NT2/D1 (cell line): ENCODE results near the gene CCDC78.

Source experiments
- DNase-seq: peaks from one replicate; pipeline ENCODE4 v3.0.0-alpha.2; 2011; ENCODE audit warnings: low read depth, low spot score
- H3K27me3 ChIP-seq: 2 replicates; pipeline ENCODE4 v1.6.0; 2011; ENCODE audit warnings: mild to moderate bottlenecking; ENCODE audit not compliant: insufficient read length, insufficient read depth
- H3K36me3 ChIP-seq: 2 replicates; pipeline ENCODE4 v1.6.1; 2011; ENCODE audit warnings: mild to moderate bottlenecking, low read length, mixed read lengths; ENCODE audit not compliant: insufficient read depth, insufficient read length
- H3K4me1 ChIP-seq: 2 replicates; pipeline ENCODE4 v1.5.1; 2011; ENCODE audit not compliant: insufficient read depth, insufficient read length
- H3K4me3 ChIP-seq: 2 replicates; pipeline ENCODE4 v1.5.1; 2011; ENCODE audit warnings: low read depth; ENCODE audit not compliant: insufficient read length
- H3K9ac ChIP-seq: 2 replicates; pipeline ENCODE4 v1.6.0; 2011; ENCODE audit warnings: low read depth; ENCODE audit not compliant: insufficient read length
- H3K9me3 ChIP-seq: 2 replicates; pipeline ENCODE4 v1.5.1; 2011; ENCODE audit warnings: mild to moderate bottlenecking, low read length; ENCODE audit not compliant: insufficient read depth
- SUZ12 ChIP-seq: IDR thresholded peaks from 2 replicates; pipeline ENCODE4 v1.6.1; 2011; ENCODE audit not compliant: insufficient read length, insufficient read depth; ENCODE audit errors: extremely low read depth
- YY1 ChIP-seq: IDR thresholded peaks from 2 replicates; pipeline ENCODE4 v1.6.1; 2011; ENCODE audit not compliant: insufficient read length, insufficient read depth
- ZNF274 ChIP-seq: IDR thresholded peaks from 2 replicates; pipeline ENCODE4 v1.6.1; 2011; ENCODE audit warnings: mild to moderate bottlenecking, low read depth, low read length

The CCDC78 gene

GRCh38 chr16:724188-725040, 1.8 kb downstream of the CCDC78 start:
- DNase-seq = no peak
- H3K9ac ChIP-seq = peak overlapping the region; percentile 32
- TF ChIP-seq SUZ12 (no peak), YY1 (no peak), ZNF274 (no peak)
- no peaks in the 10 kb centered on the region; the same call in 1 of the 2 replicates for H3K9me3 ChIP-seq
- peaks cover 6% of the 10 kb centered on the region for H3K27me3 ChIP-seq
- peaks cover 16% of the 10 kb centered on the region for H3K36me3 ChIP-seq
- no peak overlapping the region for H3K4me3 ChIP-seq
- H3K4me1 ChIP-seq = peaks cover 29% of the 10 kb centered on the region

- Histone ChIP-seq H3K27me3 (peaks cover 6% of the 10 kb centered on the region), H3K9me3 (no peaks in the 10 kb centered on the region; the same call in 1 of the 2 replicates), H3K9ac (no peak overlapping the region), H3K4me1 (peaks cover 34% of the 10 kb centered on the region), H3K4me3 (no peak overlapping the region), H3K36me3 (peaks cover 14% of the 10 kb centered on the region)
- TF ChIP-seq ZNF274 (no peak), SUZ12 (no peak), YY1 (no peak)
- no peak for DNase-seq
These were observed 2.5 kb downstream of the CCDC78 start for GRCh38 chr16:723695-724094.

DNA sequence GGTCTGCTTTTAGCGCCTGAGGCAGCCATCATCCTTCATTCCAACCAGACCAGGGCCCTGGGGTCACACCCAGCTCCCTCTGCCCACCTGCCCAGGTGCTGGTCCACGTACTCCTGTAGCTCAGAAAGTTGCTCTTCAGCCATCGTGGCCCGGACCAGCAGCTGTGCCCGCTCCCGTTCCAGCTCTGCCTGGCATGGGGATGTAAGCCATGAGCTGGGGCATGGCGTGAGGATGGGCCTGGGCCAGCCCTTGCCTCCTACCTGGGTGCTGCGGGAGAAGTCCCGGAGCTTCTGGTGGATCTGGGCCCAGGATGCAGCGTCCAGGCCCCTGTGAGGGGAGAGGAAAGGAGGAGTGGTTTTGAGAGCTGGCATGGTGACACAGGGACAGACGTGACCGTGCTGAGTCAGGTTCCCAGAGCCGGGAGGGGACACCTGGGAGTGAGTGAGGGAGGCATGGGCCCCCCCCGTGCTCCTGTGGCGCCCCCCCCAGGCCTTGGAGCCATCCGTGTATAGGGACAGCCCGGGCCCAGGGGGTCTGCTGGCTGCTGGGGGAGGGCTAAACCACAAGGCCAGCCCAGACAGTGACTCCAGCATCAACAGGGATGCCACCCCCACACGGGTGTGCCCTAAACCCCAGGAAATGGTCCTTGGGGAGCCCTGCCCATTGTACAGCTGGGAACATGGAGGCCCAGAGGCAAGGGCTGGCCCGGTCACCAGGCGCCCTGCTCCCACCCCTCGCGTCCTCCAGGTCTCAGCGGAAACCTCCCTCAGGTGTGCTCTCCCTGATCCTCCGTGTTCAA, 3.2 kb downstream of the CCDC78 start:
- H3K9me3 ChIP-seq = no peaks in the 10 kb centered on the region; the same call in 1 of the 2 replicates
- peaks cover 6% of the 10 kb centered on the region for H3K27me3 ChIP-seq
- H3K36me3 ChIP-seq = peaks cover 14% of the 10 kb centered on the region
- H3K4me1 ChIP-seq = peaks cover 38% of the 10 kb centered on the region
- no peak overlapping the region for H3K4me3 ChIP-seq
- TF ChIP-seq ZNF274 = no peak
- no peak for TF ChIP-seq YY1
- TF ChIP-seq SUZ12 = no peak
- no peak overlapping the region for H3K9ac ChIP-seq
- no peak for DNase-seq

- no peak for DNase-seq
- TF ChIP-seq SUZ12 = no peak
- no peak for TF ChIP-seq ZNF274
- no peak for TF ChIP-seq YY1
- Histone ChIP-seq H3K36me3 (peaks cover 14% of the 10 kb centered on the region), H3K4me3 (peak overlapping the region; percentile 88), H3K4me1 (peaks cover 46% of the 10 kb centered on the region), H3K27me3 (peaks cover 3% of the 10 kb centered on the region), H3K9ac (no peak overlapping the region), H3K9me3 (no peaks in the 10 kb centered on the region; the same call in 1 of the 2 replicates)
These were observed 4.3 kb downstream of the CCDC78 start for GRCh38 chr16:721765-722540.

DNA sequence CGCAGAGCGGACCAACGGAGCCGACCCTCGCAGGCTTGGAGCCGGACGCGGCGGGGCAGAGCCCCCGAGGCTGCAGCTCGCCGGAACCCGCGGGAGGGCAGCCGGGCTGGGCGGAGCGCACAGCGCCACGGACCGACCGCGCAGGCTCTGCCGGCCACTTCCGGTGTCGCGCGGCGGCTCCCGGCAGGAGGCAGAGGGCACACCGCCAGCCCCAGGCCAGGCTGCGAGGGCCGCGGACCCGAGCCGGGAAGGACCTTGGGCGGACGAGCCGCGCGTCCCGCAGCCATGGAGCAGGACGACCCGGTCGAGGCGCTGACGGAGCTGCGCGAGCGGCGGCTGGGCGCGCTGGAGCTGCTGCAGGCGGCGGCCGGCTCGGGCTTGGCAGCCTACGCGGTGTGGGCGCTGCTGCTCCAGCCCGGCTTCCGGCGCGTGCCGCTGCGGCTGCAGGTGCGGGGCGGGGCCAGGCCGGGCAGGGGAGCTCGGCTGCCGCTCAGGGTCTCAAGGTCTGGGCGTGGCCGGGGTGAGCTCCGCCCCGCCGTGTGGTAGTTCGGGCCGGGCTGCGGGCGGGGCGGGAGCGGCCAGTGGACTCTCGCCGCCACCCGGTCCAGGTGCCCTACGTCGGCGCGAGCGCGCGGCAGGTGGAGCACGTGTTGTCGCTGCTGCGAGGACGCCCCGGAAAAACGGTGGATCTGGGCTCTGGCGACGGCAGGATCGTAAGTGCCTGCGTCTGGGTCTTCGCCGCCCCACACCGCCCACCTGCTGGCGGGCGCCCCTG, 5.1 kb downstream of the CCDC78 start, which contains the start of gene ANTKMT:
TSS of gene ANTKMT (plus strand) at position 157 of the 775 bp plus-strand sequence. CDS start at position 286, 129 bp downstream.
- H3K27me3 ChIP-seq = no peaks in the 10 kb centered on the region
- H3K9me3 ChIP-seq = no peaks in the 10 kb centered on the region; the same call in 1 of the 2 replicates
- peak within 1 kb of the TSS; percentile 99 for H3K9ac ChIP-seq
- H3K4me3 ChIP-seq = peak within 1 kb of the TSS; percentile 88
- no peak for TF ChIP-seq YY1
- DNase-seq = peak; percentile 86
- peaks cover 14% of the 10 kb centered on the region for H3K36me3 ChIP-seq
- peaks cover 46% of the 10 kb centered on the region for H3K4me1 ChIP-seq

DNA sequence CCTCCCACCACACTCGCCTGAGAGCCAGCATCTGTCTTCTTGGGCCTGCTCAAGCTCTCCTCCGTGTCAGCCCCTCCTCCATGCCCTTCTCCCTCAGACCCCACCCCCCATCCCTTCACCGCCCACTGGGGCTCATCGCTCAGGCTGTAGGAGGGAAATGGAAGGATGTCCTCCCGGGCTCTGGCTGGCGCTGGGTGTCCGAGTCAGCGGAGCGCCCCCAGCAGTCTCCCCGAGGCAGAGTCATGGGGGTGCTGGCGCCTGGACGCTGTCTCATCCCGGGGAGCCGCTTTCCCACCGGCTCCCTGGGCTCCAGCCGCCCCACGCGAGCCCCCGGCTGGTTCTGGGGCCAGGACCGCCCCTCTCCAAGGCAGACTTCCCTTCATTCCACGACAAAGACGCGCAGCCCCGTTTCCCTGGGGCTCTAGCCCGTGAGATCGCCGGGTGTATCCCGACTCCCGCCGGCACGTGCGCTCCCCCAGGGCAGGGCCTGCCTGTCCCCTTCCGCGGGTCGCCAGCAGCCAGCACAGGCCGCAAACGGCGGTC, 5.7 kb downstream of the CCDC78 start:
- DNase-seq = peak; percentile 62
- H3K4me1 ChIP-seq = peaks cover 42% of the 10 kb centered on the region
- TF ChIP-seq YY1 (no peak), SUZ12 (no peak), ZNF274 (no peak)

More for the DNA sequence above, 5.7 kb downstream of the CCDC78 start:
- H3K36me3 ChIP-seq = peaks cover 14% of the 10 kb centered on the region
- peak overlapping the region; percentile 99 for H3K9ac ChIP-seq
- H3K4me3 ChIP-seq = peak overlapping the region; percentile 88
- H3K9me3 ChIP-seq = no peaks in the 10 kb centered on the region; the same call in 1 of the 2 replicates
- no peaks in the 10 kb centered on the region for H3K27me3 ChIP-seq
